Cortex of kidney (tissue), 1 donor: ENCODE data around the gene FXYD5.

Experiments used
- DNase-seq: peaks from one replicate; lab custom pipeline; 2025; lab: John Stamatoyannopoulos, UW

Gene FXYD5

DNA sequence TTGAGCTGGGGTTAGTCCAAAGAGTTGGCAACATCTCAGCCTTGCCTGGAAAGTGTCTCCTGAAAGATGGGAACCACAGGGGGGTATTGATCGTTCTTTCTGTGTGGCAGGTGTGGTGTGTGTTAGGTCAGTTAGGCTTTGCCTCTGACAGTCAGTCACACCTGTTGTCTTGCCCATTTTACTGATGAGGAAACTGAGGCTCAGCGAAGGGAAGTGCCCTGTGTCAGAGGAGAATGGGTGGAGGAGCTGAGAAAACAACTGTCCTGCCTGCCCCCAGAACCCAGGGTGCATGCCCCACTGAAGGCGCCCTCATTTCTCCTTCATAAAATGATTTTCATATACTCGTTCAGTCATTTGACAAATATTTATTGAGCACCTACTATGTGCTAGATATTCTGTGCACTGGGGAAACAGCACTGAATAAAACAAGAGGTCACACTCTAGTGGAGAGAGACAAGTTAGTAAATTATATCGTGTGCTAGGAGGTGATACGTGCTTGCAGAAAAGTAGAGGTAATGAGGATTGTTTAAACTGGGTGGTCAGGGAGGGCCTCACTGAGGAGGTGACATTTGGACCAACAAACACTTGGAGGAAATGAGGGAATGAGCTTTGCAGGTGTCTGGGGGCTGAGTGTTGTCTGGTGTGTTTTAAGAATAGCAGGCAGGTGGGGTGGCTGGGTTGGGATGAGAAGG lies 1.6 kb downstream of the FXYD5 start:
- no peak for DNase-seq

DNA sequence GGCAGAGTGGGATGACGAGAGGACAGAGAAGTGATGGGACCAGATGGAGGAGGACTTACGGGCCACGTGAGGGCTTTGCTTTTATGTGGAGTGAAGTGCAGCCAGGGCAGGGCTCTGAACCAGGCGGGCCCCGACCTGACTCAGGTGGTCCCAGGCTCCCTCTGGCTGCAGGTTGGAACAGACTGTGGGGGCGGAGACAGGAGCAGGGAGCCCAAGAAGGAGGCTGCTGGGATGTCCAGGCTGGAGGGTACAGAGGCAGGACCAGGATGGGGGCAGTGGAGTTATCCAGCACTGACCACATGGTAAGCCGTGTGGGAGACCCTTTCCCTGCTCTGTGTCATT lies 2.1 kb downstream of the FXYD5 start:
- no peak for DNase-seq

DNA sequence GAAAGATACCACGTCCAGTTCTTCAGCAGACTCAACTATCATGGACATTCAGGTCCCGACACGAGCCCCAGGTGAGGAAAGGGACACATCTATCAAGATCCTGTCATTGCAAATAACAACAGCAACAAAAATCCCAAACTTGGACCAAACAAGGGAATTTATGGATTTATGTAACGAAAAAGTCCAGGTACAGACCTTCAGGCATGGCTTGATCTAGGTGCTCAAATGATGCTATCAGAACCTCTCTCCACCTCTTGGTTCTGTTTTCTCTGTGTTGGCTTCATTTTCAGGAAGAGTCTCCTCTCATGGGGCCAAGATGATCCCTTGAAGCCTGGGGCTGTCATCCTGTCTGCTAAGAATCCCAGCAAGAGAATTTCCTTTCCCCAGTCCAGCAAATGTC lies 2.9 kb downstream of the FXYD5 start:
- no peak for DNase-seq

DNA sequence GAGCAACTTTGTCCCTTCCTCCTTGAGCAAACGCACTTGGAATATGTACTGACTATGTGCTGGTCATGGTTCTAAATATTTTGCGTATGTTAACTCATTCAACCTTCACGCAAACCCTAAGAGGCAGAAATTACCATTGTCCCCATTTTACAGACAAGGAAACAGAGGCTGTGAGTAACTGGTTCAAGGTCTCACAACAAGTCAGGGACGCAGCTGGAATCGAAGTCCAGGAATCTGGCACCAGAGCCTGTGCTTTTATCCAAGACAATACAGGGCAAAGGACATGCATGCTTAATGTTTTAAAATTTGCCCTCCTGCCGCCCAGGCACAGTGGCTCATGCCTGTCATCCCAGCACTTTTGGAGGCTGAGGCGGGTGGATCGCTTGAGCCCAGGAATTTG lies 5.1 kb downstream of the FXYD5 start:
- no peak for DNase-seq

DNA sequence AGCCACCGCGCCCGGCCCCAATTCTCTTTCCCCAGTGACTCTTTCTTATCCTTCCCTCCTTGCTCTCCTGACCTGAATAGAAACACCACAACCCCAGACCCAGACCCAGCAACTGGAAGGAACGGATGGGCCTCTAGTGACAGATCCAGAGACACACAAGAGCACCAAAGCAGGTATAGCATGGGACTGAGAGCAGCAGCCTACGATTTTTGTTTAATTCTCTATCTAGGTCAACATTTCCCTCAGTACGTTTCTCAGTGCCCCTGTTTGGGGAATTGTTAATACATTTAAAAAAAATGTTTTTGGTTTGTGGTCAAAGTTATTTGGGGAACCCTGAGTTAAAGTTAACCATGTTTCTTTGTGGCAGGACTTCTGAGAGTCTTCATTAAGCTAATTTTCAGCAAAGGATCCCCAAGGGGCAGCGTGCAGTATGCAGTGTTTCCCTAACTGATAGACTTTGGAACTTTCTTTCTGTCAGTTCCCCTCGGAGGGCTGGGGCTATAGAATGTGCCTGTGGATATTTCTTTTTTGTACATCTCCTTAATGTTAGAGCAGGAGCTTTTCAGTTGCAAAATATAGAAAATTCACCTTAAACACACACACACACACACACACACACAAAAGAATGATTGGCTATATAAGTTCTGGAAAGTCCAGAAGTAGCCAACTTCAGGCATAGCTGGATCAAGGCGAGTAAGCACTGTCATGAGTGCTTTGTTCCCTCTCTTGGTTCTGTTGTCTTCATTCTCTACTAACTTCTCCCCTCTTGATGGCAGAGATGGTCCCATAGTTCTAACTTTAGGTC lies 6.3 kb downstream of the FXYD5 start:
- no peak for DNase-seq

DNA sequence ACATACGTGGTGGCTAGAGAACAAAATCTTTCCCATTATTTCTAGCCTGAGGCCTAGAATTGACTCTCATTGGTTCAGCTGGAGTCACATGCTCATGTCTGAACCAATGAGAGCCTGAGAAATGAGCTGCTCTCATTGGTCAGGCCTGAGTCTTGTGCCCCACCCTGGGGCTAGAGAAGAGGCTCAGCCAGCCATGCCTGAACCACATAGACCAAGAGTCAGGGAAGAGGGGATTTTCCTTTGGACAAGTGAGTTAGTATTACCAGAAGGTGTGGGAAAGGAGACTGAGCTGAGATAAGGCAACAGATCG lies 6.9 kb downstream of the FXYD5 start:
- DNase-seq = no peak

DNA sequence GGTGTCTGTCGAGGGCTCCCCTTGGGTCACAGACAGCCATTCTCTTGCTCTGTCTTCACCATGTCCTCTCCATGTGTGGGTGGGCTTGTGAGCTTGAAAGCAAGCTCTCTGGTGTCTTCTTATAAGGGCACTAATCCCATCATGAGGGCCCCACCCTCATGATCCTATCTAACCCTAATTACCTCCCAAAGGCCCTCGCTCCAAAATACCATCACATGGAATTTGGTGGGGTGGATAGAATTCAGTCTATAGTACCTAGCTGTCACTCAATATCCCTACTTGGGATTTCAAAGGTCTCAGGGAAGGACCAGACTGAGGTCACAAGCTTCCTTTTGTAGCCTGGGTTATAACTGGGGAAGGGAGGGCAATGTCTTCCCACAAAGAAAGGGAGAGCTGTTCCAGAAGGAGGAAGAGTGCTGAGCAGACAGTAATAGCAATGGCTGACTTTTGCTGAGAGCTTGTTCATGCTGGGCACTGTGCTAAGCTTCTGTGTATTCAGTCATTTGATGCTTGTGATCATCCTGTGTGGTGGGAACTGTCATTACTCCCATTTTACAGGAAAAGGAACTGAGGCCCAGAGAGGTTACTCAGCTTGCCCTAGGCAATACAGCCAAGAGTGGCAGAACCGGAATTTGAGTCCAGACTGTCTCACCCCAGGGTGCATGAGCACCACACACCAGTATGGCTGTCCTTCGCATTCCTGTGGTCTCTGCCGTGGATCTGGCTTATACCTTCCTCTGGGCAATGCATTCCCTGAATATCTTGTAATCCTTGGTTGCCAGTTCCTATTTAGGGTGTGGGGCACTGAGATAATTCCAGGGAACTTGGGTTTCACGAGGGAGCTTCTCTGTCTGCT lies 8.2 kb downstream of the FXYD5 start:
- DNase-seq = no peak

- no peak for DNase-seq
These were observed 9.9 kb downstream of the FXYD5 start for GRCh38 chr19:35164418-35164817.

DNA sequence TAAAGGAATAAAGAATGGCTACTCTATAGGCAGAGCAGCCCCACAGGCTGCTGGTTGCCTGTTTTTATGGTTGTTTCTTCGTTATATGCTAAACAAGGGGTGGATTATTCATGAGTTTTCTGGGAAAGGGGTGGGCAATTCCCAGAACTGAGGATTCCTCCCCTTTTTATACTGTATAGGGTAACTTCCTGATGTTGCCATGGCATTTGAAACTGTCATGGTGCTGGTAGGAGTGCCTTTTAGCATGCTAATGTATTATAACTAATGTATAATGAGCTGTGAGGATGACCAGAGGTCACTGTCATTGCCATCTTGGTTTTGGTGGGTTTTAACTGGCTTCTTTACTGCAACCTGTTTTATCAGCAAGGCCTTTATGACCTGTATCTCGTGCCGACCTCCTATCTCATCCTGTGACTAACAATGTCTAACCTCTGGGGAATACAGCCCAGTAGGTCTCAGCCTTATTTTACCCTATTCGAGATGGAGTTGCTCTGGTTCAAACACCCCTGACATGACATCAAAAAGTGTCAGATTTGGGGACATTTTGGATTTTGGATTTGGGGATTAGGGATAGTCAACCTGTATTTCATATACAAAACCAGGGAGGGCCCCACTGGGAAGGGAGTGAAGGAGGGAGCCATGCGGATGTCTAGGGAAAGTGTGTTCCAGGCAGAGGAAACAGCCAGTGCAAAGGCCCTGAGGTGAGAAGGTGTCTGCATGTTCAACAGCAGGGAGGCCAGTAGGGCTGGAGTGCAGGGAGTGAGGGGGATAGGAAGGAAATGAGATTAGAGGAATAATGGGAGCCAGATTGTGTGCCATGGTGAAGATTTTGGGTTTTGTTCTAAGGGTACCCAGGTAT lies 10.9 kb downstream of the FXYD5 start:
- no peak for DNase-seq

DNA sequence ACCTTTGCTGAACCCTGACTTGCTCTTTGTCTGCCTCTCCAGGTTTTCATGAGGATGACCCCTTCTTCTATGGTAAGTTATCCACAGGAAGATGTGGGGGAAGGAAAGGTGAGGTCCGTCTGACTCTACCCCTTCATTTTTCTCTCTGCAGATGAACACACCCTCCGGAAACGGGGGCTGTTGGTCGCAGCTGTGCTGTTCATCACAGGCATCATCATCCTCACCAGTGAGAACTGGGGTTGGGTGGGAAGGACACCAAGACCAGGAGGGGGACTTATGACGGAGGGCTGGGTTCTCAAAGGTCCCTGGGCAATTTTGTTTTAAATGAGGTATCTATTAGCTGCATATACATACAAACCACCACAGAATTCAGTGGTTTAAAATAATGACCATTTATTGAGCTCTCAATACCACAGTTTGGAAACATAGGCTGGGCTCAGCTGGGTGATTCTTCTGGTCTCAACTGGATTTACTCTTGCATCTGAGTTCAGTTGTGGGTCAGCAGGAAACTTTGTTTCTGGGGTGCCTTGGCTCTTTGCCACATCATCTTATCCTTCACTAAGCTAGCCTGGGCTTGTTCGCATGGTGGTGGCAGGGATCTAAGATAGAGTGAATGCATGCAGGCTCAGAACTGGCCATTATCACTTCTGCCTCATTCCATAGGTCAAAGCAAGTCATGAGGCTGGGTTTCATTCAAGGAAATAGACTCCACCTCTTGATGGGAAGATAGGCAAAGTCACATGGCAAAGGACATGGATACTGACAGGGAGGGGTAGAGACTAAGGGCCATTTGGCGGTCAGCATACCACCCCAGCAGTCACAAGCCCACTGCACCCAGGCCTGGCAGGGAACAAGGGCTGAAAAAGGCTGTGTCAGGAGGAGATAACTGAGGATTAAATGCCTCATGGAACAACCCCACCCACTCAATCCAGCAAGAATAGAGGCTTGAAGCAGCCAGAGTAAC lies 11.8 kb downstream of the FXYD5 start:
- no peak for DNase-seq

DNA sequence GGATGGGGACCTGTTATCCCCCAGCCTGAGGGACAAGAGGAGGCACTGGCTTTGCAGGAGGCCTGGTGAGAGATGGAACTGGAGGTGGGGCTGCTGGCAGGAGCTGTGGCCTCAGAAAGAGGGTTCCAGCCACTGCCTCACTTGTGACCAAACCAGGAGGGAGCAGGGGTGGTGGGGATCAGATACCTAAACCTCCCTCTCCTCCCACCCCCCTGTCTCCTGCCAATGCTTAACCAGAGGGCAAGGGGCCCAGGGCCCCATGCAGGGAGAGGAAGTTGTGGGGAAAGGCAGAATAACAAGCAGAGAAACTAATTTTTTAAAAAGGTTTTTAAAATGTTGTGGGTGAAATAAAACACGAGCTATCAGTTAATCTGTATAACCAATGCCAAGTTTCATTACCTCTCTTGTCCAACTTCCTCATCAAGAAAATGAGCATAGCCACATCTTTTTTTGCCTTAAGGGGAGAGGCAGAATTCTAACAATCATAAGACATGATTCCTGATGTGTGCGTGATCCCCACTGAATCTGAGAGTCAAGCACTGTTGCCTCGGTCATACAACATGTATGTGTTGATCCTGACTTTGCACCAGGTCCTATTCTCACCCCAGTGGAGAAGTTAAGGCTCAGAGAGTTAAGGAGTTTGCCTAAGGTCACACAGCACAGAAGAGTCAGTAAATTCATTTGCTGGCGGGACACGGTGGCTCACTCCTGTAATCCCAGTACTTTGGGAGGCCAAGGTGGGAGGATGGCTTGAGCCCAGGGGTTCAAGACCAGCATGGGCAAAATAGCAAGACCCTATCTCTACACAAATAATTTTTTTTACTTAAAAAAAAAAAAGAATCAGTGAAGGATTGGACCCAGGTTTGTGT lies 12.9 kb downstream of the FXYD5 start:
- no peak for DNase-seq

DNA sequence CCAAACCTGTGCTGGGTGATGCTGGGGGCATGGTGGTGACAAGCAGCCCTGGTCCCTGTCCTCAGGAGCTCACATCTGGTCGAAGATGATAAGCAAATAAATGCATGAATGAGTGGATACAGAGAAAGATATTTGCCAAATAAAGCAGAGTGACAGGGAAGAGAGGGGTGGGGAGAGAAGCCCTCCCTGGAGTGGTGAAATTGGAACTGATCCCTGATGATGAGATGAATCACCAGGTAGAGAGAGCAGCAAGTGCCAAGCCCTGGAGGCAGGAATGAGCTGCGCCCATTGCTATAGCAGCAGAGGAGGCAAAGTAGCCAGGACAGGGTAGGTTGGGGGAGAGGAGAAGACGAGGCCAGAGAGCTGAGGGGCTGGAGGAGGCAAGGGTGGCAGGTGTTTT lies 13.7 kb downstream of the FXYD5 start:
- no peak for DNase-seq

DNA sequence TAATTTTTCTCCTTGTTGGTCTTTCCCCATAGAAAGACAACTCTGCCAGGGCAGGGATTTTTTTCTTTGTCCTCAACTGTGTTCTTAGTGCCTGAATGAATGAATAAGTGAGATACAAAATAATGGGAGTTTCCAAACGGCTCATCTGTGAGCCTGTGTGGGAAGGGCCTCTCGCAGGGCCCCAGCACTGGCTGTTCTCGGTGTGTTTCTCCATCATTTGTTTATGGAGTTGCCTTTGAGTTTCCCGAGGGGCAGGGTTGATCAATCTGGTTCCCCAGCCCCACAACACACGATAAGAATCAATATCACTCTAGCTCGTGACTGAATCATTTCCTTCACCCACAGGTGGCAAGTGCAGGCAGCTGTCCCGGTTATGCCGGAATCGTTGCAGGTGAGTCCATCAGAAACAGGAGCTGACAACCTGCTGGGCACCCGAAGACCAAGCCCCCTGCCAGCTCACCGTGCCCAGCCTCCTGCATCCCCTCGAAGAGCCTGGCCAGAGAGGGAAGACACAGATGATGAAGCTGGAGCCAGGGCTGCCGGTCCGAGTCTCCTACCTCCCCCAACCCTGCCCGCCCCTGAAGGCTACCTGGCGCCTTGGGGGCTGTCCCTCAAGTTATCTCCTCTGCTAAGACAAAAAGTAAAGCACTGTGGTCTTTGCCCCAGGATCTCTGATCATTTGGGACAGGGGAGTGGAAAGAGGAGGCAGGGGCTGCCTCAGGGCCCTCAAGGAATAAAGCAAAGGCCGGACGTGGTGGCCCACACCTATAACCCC lies 14.9 kb downstream of the FXYD5 start:
- no peak for DNase-seq

- DNase-seq = no peak
These were observed 16.0 kb downstream of the FXYD5 start for GRCh38 chr19:35170359-35171061.

DNA sequence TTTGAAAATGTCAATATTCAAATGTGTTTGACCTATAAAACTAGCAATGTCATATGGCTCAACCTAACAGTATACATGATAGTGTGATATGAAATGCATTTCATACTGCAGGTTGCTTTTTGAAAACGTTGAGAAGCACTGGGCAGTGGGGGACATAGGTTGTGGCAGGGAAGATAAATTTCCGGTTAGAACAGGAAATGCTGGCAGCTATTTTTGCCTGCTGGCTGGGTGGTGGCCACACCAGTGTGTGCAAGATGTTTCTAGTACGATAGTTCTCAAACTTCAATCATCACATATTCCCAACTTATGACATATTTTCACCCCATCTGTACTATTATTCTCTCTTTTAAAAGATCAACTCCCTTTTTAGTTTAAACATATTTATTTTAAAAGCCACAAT lies 17.2 kb downstream of the FXYD5 start:
- DNase-seq = no peak

GRCh38 chr19:35174226-35174625 lies 19.7 kb downstream of the FXYD5 start:
- no peak for DNase-seq

GRCh38 chr19:35176181-35176570 lies 21.6 kb downstream of the FXYD5 start:
- no peak for DNase-seq
